Fibroblast of lung (primary cell): ENCODE data around the gene SHANK2.

Experiments used
- EZH2 ChIP-seq: IDR thresholded peaks from 2 replicates; pipeline ENCODE4 v1.5.1; 2012; ENCODE audit warnings: low read length, control low read depth, mild to moderate bottlenecking; ENCODE audit errors: missing control alignments
- TF ChIP-seq, protein P1 (sequence below), 2 donors: IDR thresholded peaks in 1 of 2; conservative IDR thresholded peaks in 1 of 2; 1 replicate in 1 of 2; 2 replicates in 1 of 2; pipeline ENCODE4 v1.5.1; 2011 to 2012; ENCODE audit warnings: low read length in 2 of 2, control low read depth in 1 of 2, inconsistent platforms in 1 of 2, low read depth in 1 of 2, mild to moderate bottlenecking in 1 of 2

DNA sequence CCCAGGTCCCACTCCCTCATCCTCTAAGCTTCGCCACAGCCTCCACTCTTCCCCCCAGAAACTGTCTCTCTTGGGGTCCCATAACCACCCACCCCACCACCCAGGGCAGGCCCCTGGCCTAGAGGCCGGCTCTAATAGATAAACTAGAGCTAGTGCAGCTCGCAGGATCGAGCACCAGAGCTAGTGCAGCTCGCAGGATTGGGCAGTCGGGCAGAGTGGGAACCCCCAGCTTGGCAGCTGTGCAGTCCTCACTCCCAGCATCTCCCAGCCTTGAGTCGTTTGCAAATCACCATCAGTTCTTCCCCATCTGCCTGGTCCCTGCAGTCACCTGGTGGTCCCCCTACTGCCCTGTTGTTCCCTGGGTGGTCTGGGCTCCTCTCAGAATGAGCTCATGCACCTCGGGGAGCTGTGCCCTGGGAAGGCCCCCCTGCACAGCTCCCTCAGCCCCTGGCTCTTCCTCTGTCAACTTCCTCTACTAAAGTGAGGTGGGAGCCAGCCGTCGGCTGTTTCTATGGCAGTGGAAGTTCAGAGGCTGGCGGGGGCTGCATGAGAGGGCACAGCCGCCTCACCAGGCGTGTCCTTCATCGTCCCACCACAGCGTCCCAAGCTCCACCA is 15.5 kb upstream of the SHANK2 start:
- TF ChIP-seq, protein P1, sequence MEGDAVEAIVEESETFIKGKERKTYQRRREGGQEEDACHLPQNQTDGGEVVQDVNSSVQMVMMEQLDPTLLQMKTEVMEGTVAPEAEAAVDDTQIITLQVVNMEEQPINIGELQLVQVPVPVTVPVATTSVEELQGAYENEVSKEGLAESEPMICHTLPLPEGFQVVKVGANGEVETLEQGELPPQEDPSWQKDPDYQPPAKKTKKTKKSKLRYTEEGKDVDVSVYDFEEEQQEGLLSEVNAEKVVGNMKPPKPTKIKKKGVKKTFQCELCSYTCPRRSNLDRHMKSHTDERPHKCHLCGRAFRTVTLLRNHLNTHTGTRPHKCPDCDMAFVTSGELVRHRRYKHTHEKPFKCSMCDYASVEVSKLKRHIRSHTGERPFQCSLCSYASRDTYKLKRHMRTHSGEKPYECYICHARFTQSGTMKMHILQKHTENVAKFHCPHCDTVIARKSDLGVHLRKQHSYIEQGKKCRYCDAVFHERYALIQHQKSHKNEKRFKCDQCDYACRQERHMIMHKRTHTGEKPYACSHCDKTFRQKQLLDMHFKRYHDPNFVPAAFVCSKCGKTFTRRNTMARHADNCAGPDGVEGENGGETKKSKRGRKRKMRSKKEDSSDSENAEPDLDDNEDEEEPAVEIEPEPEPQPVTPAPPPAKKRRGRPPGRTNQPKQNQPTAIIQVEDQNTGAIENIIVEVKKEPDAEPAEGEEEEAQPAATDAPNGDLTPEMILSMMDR (conservative IDR thresholded peaks at IDR 0.05 in 1 of 2, IDR thresholded peaks at IDR 0.05 in 1 of 2; ENCODE audit: low read depth in 1 of 2, low read length in 2 of 2) = no peak
- TF ChIP-seq EZH2 = no peak
